Stimulated activated CD8-positive, alpha-beta memory T cell treated with anti-CD3 and anti-CD28 coated beads, Interleukin-15, amount 100 ng/mL, for 48 hours (primary cell): ENCODE measurements around the gene EIF4EBP2.

Experiments
- DNase-seq, 2 donors: peaks; one replicate each; pipeline ENCODE4 v3.0.0-alpha.2; 2020; ENCODE audit warnings: low read depth in 2 of 2

The EIF4EBP2 gene, protein sequence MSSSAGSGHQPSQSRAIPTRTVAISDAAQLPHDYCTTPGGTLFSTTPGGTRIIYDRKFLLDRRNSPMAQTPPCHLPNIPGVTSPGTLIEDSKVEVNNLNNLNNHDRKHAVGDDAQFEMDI

DNA sequence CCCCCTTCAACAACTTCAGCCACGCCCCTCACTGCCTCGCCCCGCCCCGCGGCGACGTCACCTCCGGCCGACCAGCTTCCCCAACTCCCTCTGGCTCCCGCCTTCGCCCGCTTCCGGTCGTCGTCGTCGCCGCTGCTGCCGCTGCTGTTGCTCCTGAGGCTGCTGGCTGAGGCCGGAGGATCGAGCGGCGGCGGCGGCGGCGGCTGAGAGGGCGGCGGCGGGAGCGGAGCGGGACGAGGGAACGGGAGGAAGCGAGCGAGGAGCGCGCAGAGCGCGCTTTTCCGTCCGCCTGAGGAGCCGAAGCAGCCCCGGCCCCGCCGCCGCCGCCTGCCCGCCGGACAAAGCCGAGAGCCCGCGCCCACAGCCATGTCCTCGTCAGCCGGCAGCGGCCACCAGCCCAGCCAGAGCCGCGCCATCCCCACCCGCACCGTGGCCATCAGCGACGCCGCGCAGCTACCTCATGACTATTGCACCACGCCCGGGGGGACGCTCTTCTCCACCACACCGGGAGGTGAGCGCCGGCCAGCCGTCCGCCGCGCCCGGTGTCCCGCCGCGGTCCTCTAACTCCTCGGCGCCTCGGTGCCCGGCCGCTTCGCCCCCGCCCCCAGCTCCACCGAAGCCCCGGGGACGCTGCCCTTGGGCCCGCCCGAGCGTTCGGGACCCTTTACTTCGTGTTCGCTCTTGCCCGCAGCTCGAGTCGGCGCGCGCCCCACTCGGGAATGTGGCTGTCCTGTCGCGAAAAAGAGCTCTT lies at the start of gene EIF4EBP2:
Gene EIF4EBP2 (plus strand): TSS at position 110 of the 751 bp plus-strand sequence. CDS start 257 bp downstream, at position 367.
- peak; percentile 97 for DNase-seq

DNA sequence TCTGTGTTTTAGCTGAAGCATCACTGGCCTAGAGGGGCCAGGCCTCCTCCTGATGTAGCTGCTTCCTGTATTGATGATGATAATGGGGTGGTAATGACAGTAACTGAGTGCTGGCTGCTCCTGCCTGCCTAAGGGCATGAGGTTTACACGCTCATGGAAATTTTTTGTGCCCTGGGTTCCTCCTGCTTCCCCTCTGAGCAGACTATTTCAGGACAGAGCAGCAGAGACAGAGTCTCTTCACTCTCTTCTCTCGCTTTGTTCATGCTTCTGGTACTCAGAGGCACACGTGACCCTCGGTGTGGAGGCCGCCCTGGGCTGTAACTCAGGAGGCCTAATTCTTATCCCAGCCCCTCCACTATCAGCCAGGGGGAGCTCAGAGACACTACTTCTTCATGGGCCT lies 49.4 kb upstream of the EIF4EBP2 start:
- no peak for DNase-seq

DNA sequence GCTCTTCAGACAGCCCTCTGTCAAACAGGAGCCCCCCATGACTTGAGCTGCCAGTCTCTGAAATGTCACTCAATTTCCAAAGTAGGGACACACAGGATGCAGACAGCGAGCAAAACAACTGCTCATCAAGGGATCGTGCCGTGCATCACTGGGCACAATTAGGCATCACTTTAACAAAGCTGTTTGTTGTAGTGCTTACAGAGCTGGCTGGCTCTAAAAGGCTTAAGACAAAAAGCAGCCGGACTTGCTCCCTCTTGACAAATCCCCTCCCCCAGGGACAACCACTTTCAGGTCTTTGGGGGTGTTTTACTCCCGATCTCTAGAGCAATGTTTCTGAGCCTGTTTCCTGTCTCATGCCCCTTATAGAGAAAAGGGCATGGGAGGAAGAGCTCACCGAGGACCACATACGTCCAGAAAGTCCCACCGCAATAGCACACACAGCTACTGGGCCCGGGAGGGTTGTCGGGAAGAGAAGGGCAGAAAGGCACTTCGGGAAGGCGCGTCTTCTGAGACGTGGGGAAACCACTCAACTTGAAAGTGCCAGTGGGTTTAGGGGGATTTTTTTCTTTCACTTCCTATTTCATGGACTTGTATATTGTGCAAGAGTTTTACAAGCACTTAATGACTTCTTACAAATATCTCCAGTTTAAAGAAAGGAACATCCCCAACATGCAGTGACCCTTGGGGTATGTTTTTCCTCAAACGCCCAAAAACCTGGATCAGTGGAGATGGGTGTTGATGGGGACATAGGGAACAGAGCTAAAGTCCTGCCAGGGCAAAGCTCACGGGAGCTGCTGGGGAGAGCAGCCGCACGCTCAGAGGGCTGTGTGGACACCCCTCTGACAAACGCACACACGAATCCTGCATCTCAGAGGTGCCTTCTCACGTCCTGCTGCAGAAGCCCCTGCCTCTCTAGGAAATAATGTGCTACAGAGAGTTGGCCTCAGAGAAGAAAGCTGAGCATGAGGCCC lies 48.6 kb upstream of the EIF4EBP2 start:
- DNase-seq, result peak; percentile 13 to 21

DNA sequence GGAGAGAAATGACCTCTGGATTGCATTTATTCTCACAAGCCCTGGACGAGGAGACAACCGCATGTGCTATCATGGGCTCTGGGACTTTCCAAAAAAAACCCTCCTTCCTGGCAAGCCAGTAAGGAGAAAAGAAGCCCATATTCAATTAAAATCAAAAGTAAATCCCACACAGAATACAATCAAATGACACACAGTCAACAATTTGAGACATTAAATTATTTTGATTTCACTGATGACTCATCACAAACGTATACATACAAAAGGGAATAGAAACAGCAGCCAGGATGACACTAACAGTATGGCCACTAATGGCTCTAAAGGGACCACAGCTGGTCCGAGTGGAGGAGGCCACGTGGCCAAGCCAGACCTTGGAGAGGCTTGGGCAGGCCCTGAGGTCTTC lies 46.4 kb upstream of the EIF4EBP2 start:
- DNase-seq, result no peak

DNA sequence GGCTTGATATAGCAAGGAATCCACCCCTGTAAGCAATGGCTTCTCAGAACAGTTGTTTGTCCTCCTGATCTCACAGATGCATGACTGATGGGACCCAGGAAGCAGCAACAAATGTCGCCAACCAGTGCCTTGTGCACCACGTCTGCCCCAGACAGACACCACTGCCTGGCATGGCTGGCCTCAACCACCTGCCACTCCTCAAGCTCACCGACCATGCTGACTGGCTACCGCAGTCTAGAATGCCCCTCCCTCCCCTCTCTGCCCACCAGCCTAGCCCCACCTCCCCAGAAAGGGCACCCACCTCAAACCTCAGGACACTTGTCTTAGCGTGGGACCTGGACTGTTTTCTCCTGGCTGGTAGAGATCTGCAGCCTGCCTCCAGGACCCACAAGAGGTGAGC lies 45.5 kb upstream of the EIF4EBP2 start:
- DNase-seq, result no peak

DNA sequence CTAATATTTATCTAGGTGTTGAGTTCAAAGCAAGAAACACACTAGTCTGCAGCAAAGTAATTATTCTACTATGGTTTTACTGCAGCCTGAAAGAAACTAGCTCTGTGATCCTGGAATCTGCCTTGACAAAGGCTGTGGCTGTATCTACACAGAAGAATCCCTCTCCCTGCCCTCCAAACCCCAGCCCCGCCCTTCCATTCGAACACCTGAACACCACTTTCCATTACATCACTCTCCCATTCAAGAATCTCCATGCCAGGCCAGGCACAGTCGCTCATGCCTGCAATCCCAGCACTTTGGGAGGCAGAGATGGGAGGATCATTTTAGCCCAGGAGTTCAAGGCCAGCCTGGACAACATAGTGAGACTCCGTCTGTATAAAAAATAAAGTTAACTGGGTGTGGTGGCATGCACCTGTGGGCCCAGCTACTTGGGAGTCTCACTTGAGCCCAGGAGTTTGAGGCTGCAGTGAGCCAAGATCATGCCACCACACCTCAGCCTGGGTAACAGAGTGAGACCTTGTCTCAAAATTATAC lies 44.9 kb upstream of the EIF4EBP2 start:
- no peak for DNase-seq

DNA sequence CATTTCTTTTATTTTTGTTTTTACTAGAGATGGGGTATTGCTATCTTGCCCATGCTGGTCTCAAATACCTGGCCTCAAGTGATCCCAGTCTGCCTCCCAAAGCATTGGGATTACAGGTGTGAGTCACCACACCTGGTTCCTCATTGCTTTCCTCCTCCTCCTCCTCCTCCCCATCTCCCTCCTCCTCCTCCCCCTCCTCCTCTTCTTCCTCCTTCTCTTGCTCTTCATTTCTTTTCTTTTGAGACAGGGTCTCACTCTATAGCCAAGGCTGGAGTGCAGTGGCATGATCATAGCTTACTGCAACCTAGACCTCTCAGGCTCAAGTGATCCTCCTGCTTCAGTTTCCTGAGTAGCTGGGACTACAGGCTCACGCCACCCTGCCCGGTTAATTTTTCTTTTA lies 43.7 kb upstream of the EIF4EBP2 start:
- no peak for DNase-seq

DNA sequence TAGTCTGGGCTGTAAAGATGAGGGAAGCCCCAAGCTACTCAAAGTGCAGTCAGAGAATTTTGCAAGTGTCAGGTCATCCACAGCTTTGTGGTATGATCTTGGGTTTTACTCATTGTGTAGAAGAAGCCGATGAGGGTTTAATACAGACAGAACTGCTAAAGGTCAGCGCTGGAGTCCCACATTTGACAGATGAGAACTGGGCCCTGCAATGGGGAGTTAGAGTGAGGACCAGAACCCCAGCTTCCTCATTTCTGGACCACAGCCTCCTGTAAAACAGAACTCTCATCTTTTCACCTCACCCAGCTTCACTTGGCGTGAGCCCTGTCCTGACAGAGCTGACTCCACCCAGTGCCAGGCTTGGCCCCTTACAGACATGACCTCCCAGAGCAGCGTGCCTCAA lies 41.6 kb upstream of the EIF4EBP2 start:
- DNase-seq, result no peak

DNA sequence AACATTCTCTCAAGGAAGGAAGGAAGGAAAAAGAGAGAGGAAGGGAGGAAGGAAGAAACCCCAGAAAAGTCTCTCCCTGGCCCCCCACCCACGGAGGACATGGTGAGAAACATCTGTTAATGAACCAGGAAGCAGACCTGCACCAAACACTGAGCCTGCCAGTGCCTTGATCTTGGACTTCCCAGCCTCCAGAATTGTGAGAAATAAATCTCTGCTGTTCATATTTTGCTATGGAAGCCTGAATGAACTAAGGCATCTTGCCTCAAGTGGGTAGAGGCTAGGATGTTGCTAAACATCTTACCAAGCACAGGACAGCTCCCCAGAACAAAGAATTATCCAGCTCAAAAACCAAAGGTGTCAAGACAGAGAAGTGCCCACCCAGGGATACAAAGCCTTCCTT lies 40.7 kb upstream of the EIF4EBP2 start:
- no peak for DNase-seq

DNA sequence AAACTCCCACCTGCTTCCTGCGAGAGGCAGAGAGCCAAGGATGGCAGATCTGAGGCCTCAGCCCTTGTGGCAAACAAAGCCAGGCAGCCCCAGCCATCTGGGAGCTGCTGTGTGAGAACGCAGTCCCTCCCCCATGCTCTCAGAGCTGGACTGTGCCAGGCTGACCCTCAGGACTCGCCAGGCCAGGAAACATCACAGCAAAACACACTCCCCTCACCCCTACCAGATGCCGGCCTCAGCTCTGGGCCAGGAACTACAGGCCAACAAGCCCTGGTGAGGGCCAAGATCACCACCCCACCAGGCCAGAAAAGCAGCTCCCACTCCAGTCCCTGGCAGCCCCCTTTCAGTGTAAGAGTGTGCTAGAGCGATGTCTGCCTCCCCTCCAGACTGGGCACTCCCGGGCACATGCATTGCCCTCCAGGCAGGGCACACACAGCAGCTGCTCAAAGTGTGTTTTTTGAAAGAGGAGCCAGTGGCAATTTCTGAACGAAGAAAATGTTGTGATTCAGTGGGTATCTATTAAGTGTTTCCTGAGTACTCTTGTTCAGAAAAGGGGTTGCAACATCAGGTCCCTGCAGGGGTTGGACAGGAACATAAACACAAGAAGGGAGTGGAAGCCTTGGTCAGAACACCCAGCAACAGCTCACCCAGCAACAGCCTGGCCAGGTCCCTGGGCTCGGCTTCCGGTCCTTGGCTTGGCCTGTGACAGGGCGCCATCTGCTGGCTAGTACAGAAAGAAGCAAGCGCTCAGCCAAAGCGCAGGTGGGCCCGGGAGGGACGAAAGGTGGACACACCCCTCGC lies 39.8 kb upstream of the EIF4EBP2 start:
- peak; percentile 70 to 75 for DNase-seq

DNA sequence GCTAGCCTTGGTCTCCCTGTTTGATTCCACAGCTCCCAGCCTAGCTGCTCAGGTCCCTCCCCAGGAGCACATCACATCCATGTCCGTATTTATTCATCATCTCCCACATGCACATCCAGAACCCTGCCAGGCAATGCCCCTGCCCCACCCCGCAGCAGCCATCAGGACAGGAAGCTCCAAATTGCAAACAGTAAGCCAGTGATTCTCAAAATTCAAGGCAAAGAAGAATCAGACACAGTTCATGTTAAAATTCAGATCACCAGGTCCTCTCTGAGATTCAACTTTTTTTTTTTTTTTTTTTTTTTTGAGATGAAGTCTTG lies 39.2 kb upstream of the EIF4EBP2 start:
- DNase-seq, result no peak

DNA sequence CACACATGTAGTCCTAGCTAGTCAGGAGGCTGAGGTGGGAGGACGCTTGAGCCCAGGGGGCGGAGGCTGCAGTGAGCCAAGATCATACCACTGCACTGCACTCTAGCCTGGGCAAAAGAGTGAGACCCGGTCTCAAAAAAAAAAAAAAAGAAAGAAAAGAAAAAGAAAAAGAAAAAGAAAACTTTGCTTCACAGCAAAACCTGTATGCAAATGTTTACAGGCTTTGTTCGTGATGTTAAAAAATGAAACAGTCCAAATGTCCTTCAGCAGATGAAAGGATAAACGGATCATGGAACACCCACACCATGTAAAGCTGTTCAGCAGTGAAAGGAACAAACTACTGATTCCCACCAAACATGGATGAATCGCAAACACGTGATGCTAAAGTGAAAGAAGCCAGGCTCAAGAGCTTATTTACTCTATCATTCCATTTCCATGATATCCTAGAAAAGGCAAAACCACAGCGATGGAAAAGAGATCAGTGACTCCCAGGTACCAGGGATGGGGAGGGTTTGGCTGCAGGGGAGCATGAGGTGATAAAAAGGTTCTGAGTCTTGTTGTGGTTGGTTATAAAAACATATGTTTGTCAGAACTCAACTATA lies 36.6 kb upstream of the EIF4EBP2 start:
- no peak for DNase-seq

DNA sequence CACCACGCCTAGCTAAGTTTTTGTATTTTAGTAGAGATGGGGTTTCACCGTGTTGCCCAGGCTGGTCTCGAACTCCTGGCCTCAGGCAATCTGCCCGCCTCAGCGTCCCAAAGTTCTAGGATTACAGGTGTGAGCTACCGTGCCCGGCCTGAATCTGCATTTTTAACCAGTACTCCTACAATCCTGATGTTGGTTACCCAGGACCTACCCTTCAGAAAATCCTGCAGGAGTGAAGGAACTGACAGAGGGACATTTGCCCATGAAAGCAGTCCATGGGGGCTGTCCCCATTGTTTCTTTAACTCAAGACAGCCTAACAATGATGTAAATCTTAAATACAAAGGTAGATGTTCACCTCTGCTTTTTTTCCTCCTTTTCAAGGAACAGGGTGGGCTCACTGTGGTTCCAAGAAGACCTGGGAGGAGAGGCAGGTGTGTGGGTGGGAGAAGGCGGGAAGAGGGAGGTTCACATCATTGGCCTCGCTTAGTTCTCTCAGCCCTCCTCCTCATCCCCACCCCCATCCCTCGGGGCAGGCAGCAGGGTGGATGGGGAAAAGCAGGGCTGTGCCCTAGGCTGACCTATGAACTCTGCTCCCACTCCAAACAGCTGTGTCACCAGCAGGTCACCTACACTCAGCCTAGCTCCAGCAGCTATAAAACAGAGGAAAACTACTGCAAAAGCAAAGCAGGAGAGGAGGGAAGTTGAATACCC lies 35.0 kb upstream of the EIF4EBP2 start:
- no peak for DNase-seq

DNA sequence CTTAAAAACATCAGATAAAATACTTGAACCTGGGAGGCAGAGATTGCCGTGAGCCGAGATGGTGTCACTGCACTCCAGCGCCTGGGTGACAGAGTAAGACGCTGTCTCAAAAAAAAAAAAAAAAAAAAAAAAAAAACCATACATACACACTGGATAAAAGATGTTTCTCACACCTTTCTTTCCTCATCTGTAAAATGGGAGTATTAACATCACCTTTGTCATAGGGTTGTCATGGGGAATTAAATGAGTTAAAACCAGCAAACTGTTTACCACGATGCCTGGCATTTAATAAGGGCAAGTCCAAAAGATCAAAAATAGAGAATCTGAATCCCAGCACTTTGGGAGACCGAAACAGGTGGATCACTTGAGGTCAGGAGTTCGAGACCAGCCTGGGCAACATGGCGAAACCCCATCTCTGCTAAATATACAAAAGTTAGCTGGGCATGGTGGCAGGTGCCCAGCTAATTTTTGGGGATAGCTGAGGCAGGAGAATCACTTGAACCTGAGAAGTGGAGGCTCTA lies 34.4 kb upstream of the EIF4EBP2 start:
- DNase-seq, result no peak

DNA sequence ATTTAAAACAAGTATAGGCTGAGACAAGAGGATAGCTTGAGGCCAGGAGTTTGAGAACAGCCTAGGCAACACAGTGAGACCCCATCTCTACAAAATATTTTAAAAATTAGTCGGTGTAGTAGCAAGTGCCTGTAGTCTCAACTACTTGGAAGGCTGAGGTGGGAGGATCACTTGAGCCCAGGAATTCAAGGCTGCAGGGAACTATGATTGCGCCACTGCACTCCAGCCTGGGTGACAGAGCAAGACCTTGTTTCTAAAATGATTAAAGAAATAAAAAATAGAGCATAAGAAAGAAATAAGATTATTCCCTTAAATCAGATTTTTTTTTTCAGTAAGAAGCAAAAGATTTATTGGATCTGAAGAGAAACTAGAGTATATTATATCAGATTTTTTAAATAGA lies 33.2 kb upstream of the EIF4EBP2 start:
- DNase-seq, result no peak

DNA sequence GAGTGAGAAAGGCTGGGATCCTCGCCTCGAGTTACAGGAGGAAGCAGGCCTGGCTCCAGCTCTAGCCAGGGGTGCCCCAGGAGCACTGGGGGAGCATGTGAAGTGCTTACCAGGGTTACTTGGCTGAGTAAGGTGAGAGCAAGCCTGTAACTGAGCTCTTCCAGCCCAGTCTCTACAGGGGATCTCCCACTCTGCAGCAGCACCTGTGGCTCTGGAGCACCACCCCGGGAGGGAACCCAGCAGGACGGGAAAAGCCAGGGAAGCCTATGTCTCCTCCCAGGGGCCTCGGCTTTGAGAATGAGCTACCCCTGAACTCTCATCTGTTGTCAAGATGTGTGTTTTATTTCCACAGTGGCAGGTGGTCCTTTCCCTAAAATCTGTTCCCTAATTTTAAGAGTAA lies 32.1 kb upstream of the EIF4EBP2 start:
- DNase-seq, result no peak

DNA sequence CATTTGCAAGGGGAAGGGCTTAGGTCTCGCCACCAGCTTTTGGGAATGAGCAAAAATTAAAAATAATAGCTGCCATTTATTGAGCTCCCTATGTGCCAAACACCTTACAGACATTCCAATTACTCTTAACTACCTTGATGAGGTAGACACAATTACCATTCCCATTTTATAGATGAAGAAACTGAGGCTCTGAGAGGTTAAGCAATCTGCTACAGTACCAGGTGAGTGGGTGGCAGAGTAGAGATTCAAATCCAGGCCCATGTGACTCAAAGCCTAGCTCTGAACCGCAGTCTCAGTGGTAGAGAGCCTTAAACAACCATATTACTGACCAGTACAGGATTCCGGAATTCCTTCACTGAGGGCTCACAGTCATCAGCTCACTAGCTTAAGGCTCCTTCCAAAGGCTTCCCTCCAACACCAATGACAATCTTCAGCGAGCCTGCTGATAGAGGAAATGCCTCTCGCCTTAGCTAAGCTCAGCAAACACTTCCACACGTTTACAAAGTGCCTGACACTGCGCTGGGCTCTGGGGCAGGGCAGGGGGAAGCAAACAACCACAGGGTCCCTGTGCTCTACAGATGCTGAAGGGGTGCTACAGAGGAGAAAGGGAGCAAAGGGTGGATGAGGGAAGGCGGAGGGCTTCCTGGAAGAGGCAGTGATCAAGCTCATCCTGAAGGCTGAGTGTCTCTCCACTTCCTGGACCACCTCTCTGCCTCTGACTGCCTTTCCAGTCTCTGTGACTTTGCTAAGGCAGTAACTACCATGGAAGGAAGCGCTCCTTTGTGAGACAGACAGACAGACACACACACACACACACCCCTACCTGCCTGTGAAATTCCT lies 28.9 kb upstream of the EIF4EBP2 start:
- DNase-seq, result no peak

DNA sequence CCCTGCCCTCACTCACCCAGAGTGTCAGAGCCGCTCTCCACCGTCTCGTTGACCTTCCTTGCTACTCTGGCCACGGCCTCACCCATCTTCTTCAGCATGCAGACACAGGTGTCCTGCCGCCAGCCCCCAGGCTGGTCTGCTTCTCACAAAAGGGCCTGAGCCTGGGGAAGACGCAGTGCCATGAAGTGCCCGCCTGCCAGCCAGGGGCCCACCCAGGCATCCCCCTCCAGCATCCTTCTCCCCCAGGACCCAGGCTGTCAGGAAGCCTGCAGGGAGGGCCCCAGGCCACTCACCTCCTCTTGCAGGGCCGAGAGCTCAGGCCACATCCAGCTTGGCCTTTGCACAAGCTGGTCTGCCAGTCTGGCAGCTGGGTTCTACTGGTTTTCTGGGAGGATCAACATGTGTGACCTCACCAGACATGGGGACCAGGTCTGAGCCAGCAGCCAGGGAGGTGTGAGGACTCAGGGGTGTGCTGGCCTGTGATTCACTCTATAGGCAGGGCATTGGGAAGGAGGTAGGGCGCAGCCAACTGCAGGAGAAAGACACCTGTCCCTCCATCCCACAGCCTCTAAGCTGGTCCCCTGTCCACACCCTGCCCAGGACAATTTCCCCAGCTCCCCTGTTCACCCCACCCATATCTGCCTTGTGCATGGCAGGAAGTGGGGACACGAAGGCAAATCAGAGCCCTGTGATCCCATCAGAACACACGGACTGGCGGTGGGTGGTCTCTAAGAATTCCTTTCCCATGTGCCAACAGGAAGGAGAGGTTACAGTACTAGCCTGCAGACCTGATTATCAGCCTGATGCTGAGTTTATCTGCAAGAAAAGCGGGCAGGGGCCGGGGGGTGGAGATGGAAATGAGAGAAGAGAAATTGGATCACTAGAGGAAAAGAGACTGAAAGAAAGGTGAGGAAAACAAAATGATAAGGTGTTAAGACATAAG lies 27.2 kb upstream of the EIF4EBP2 start:
- no peak for DNase-seq
